ENCODE results near the gene FGD4.
"Not testable (repeated sequence)": the region's sequence is repeated elsewhere in the genome, so short reads cannot be mapped to it uniquely, and the experiment has no call there.

Gene FGD4

GRCh38 chr12:32522331-32523221 is 123.2 kb downstream of the FGD4 start:
- DNase-seq (ENCODE audit: low spot score): no peak

DNA sequence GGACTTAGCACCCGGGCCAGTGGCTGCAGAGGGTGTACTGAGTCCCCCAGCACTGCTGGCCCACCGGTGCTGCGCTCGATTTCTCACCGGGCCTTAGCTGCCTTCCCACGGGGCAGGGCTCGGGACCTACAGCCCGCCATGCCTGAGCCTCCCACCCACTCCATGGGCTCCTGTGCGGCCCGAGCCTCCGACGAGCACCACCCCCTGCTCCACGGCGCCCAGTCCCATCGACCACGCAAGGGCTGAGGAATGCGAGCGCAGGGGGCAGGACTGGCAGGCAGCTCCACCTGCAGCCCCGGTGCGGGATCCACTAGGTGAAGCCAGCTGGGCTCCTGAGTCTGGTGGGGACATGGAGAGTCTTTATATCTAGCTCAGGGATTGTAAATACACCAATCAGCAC is 126.4 kb downstream of the FGD4 start:
- DNase-seq (ENCODE audit: low spot score): not testable (repeated sequence)

- DNase-seq (ENCODE audit: low spot score): not testable (repeated sequence)
Observed at GRCh38 chr12:32526343-32526742, 127.0 kb downstream of the FGD4 start.

GRCh38 chr12:32532422-32532821 is 133.1 kb downstream of the FGD4 start:
- no peak for DNase-seq (ENCODE audit: low spot score)

DNA sequence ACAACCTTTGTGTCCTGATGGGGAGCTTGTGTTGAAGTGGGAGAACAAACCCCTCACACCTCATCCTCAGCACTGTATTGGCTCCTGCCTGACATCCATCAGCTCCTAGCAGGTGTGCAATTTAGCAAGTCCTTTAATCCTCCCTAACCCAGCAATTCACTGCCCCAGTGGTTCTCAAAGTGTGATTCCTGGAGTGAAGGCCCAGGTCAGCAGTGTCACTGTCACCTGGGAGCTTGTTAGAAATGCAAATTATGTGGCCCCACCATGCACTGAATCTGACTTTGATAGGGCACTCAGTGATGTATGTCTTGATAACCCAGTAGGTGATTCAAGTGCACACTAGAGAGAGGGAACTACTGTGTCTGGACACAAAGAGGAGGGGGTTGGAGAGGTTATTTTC is 133.6 kb downstream of the FGD4 start:
- DNase-seq (ENCODE audit: low spot score): no peak

- DNase-seq (ENCODE audit: low spot score): not testable (repeated sequence)
Observed at GRCh38 chr12:32533506-32533905, 134.1 kb downstream of the FGD4 start.

DNA sequence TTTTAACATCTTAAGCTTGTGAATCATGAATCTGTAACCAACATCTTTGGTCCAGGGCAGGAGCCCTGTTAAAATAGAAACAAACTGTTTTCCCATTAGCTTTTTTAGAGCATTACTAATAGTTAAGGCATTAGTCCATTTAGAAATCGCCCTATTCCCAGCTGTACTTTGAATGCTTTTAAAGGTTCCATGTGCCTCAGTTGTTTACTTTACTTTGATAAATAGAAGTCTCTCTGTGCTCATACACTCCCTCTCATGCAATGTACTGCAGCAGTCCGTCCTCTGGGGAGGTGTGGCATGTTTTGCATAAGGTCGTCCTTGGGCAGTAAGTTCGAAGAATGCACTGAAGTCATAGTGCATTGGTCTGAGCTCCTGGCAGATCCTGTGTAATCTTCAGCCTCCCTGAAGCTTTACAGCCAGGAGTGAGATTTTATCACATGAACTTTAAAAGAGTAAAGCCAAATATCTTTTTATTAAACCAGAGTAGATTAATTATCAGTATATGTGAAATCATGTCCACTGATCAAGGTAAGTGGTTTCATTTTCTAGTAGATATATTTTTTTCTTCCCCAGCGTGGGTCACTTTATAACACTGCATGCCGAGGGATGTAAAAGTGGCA is 134.7 kb downstream of the FGD4 start:
- peak; percentile 79 for DNase-seq (ENCODE audit: low spot score)

DNA sequence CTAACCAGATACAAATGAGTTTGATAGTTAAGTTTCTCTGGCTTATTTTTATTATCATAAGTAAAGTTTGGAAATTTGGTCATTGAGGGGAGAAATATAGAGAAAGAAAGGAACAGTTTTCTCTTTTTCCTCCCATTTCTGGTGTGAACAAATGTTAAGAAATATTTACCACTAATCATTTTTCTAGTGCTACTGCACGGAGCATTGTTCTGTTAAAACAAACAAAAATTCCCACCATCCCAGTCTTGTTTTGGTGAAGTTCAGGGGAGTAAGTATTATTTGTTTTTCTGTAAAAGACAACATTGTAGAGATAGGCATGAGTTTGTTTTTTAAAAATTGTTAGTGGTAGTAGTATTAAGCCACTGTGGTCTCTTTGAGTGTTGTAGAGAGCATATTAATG is 135.3 kb downstream of the FGD4 start:
- DNase-seq (ENCODE audit: low spot score): no peak

- DNase-seq (ENCODE audit: low spot score): peak; percentile 44
Observed at GRCh38 chr12:32535288-32535999, 136.1 kb downstream of the FGD4 start.

DNA sequence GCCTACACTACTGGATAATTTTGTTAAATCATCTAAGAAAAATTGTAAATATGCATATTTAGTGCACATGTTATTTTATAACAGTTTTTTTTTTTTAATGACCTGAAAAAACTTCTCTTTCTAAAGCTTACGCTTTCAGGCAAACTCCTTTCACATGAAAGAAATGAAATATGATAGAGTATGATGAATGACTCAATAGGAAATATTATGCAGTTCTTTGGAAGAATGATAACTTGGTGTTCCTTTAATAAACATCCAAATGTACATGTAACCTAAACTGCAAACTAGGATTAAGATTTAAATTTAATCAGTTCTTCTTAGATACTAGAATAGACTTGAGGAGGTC is 136.6 kb downstream of the FGD4 start:
- no peak for DNase-seq (ENCODE audit: low spot score)

GRCh38 chr12:32541754-32542374 is 142.5 kb downstream of the FGD4 start:
- no peak for DNase-seq (ENCODE audit: low spot score)

GRCh38 chr12:32542428-32543229 is 143.3 kb downstream of the FGD4 start:
- no peak for DNase-seq (ENCODE audit: low spot score)

DNA sequence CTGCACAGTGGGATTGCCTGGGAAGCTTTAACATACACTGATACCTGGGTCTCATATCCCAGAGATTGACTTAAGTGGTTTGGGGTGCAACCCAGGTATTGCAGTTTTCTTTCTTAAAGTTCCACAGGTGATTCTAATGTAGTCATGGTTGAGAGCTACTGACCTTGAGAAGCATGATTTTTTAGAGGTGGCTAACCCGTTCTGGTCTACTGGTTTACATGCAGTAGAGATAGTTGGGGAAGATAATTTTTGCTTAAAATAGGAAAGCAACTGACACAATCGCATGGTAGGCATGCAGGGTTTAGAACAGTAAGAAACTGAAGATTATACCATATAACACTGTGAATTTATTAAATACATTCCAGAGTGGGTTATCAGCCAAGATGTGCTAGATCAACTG is 145.5 kb downstream of the FGD4 start:
- no peak for DNase-seq (ENCODE audit: low spot score)

DNA sequence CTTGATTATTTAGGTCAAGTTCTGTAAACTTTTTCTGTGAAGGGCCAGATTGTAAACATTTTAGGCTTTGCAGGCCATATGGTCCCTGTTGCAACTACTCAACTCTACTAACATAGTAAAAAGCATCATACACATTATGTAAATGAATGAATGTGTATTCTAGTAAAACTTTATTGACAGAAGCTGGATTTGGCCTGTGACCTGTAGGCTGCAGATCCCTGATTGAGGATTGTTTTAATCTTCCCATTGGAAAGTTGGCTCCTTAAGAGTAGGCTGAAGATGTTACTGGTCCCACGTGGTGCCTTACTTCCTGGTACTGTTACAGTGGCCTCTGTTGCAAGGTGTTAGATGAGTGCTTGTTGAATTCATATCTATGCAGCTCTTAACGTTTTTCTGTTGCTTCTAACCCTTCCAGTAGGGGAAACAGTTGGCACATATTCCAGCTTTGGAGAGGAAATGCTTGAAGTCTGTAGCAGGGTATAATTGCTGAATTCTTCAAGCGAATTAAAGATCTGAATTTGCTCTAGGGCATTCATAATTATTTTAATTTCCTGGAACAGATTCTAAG is 146.1 kb downstream of the FGD4 start:
- no peak for DNase-seq (ENCODE audit: low spot score)

GRCh38 chr12:32546272-32546671 is 146.9 kb downstream of the FGD4 start:
- no peak for DNase-seq (ENCODE audit: low spot score)

- peak; percentile 65 for DNase-seq (ENCODE audit: low spot score)
Observed at GRCh38 chr12:32548691-32549281, 149.4 kb downstream of the FGD4 start.

- DNase-seq (ENCODE audit: low spot score): peak; percentile 67
Observed at GRCh38 chr12:32549675-32550079, 150.3 kb downstream of the FGD4 start.

DNA sequence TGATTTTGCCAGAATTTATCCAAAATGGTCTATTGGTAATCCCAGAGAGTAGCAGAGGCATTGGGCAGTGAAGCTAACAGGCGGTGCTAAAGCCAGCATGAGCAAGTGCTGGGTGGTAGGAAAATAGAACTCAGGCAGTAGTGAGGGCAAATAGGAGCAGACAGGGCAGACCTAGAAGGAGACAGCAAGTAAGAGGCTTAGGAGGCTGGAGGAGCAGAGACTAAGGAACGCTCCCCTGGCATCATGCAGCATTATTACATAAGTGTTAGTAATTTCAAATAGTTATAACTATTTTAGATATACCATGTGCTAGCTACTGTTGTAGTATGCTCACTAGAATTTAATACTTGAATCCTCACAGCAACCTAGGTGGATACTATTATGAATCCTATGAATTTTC is 151.7 kb downstream of the FGD4 start:
- no peak for DNase-seq (ENCODE audit: low spot score)

GRCh38 chr12:32558903-32559302 is 159.5 kb downstream of the FGD4 start:
- peak; percentile 31 for DNase-seq (ENCODE audit: low spot score)

DNA sequence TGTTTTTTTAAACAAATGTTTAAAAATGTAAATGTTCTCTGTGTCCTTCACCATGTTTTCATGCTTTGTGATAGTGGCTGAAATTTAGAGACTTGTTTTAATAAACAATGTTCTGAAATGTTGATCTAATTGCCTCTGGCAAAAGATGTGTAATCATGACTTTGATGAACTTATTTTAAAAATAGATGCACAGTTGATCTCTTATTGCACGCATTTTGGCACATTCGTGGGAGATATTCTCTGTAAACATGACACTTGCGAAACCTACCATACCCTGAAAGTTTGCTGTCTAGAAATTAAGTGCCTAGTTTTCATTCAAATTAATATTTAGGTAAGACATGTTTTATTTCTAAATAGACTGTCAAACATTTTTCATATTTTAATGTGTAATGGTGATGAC is 160.1 kb downstream of the FGD4 start:
- no peak for DNase-seq (ENCODE audit: low spot score)

- DNase-seq (ENCODE audit: low spot score): no peak
Observed at GRCh38 chr12:32560520-32560919, 161.2 kb downstream of the FGD4 start.

Measured in hepatic stellate cell (primary cell).